ENCODE measurements around the gene RPTOR. TPM values are rescaled to one million over a fixed set of nuclear protein-coding genes. Genes with fewer than 3 reads are reported as not detected.
A peak's percentile ranks its signal among the peaks of the same experiment; 100 is the strongest.

Gene RPTOR
- polyA plus RNA-seq, 1 donor from 2014 or later, result 8.0 TPM

GRCh38 chr17:80970762-80971703 lies 426.4 kb downstream of the RPTOR start:
- Histone ChIP-seq H3K27ac (ENCODE audit: low read length) (no peak overlapping the region), H3K9me3 (ENCODE audit: low read length) (no peaks in the 10 kb centered on the region), H3K4me2 (ENCODE audit: low read length) (no peak overlapping the region), H3K27me3 (ENCODE audit: insufficient read depth, low read depth, low read length) (no peaks in the 10 kb centered on the region), H3K36me3 (ENCODE audit: insufficient read depth, low read length) (no peaks in the 10 kb centered on the region), H3K79me2 (replicated peaks; ENCODE audit: insufficient read depth, low read length) (no peaks in the 10 kb centered on the region), H2AFZ (ENCODE audit: low read depth, low read length) (no peak overlapping the region), H4K20me1 (ENCODE audit: insufficient read depth) (no peaks in the 10 kb centered on the region), H3F3A (ENCODE audit: insufficient read depth, low read length, poor library complexity, severe bottlenecking) (no peaks in the 10 kb centered on the region), H3K4me3 (ENCODE audit: low read length) (no peak overlapping the region), H3K9me2 (ENCODE audit: insufficient read depth, low read length) (no peaks in the 10 kb centered on the region), H3K9ac (ENCODE audit: low read length) (peak overlapping the region; percentile 1)
- TF ChIP-seq SMC3 (conservative IDR thresholded peaks at IDR 0.05; ENCODE audit: poor library complexity), result no peak
- TF ChIP-seq TAF1 (IDR thresholded peaks at IDR 0.05; ENCODE audit: low read depth), result no peak
- TF ChIP-seq MXI1 (conservative IDR thresholded peaks at IDR 0.05; ENCODE audit: poor library complexity, severe bottlenecking), result no peak
- TF ChIP-seq REST (IDR thresholded peaks at IDR 0.05; ENCODE audit: borderline replicate concordance), result no peak
- TF ChIP-seq EZH2 (IDR thresholded peaks at IDR 0.05; ENCODE audit: borderline replicate concordance, insufficient read depth, low read length, poor library complexity, severe bottlenecking), result no peak
- TF ChIP-seq RAD21 (conservative IDR thresholded peaks at IDR 0.05), result no peak
- no peak for TF ChIP-seq POLR2AphosphoS5 (IDR thresholded peaks at IDR 0.05)

GRCh38 chr17:80971704-80972304 lies 427.2 kb downstream of the RPTOR start:
- no peak overlapping the region for H3K9ac ChIP-seq (ENCODE audit: low read length)
- no peak for TF ChIP-seq RAD21 (conservative IDR thresholded peaks at IDR 0.05)
- no peak for TF ChIP-seq REST (IDR thresholded peaks at IDR 0.05; ENCODE audit: borderline replicate concordance)
- TF ChIP-seq MXI1 (conservative IDR thresholded peaks at IDR 0.05; ENCODE audit: poor library complexity, severe bottlenecking), result no peak
- TF ChIP-seq SMC3 (conservative IDR thresholded peaks at IDR 0.05; ENCODE audit: poor library complexity), result no peak
- TF ChIP-seq EZH2 (IDR thresholded peaks at IDR 0.05; ENCODE audit: borderline replicate concordance, insufficient read depth, low read length, poor library complexity, severe bottlenecking), result no peak
- TF ChIP-seq, protein P1, sequence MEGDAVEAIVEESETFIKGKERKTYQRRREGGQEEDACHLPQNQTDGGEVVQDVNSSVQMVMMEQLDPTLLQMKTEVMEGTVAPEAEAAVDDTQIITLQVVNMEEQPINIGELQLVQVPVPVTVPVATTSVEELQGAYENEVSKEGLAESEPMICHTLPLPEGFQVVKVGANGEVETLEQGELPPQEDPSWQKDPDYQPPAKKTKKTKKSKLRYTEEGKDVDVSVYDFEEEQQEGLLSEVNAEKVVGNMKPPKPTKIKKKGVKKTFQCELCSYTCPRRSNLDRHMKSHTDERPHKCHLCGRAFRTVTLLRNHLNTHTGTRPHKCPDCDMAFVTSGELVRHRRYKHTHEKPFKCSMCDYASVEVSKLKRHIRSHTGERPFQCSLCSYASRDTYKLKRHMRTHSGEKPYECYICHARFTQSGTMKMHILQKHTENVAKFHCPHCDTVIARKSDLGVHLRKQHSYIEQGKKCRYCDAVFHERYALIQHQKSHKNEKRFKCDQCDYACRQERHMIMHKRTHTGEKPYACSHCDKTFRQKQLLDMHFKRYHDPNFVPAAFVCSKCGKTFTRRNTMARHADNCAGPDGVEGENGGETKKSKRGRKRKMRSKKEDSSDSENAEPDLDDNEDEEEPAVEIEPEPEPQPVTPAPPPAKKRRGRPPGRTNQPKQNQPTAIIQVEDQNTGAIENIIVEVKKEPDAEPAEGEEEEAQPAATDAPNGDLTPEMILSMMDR (IDR thresholded peaks at IDR 0.05; ENCODE audit: poor library complexity, severe bottlenecking), result no peak
- no peak for TF ChIP-seq EP300 (conservative IDR thresholded peaks at IDR 0.05; ENCODE audit: poor library complexity, severe bottlenecking)
- TF ChIP-seq POLR2AphosphoS5 (IDR thresholded peaks at IDR 0.05), result no peak
- no peak for TF ChIP-seq TAF1 (IDR thresholded peaks at IDR 0.05; ENCODE audit: low read depth)
- no peak overlapping the region for H2AFZ ChIP-seq (ENCODE audit: low read depth, low read length)

More at GRCh38 chr17:80971704-80972304, 427.2 kb downstream of the RPTOR start:
- H3K36me3 ChIP-seq (ENCODE audit: insufficient read depth, low read length), result no peaks in the 10 kb centered on the region
- no peaks in the 10 kb centered on the region for H3K9me3 ChIP-seq (ENCODE audit: low read length)
- H3F3A ChIP-seq (ENCODE audit: insufficient read depth, low read length, poor library complexity, severe bottlenecking), result no peaks in the 10 kb centered on the region
- H4K20me1 ChIP-seq (ENCODE audit: insufficient read depth), result no peaks in the 10 kb centered on the region
- no peaks in the 10 kb centered on the region for H3K27me3 ChIP-seq (ENCODE audit: insufficient read depth, low read depth, low read length)
- no peak overlapping the region for H3K4me3 ChIP-seq (ENCODE audit: low read length)
- H3K4me2 ChIP-seq (ENCODE audit: low read length), result no peak overlapping the region
- no peaks in the 10 kb centered on the region for H3K79me2 ChIP-seq (replicated peaks; ENCODE audit: insufficient read depth, low read length)
- no peaks in the 10 kb centered on the region for H3K9me2 ChIP-seq (ENCODE audit: insufficient read depth, low read length)
- no peak overlapping the region for H3K27ac ChIP-seq (ENCODE audit: low read length)
